Embryonic facial prominence (tissue), 1 donor: ENCODE results near the gene FLNB.

Source experiments
- DNase-seq: peaks from one replicate; pipeline ENCODE4 v3.0.0-alpha.2; 2016; ENCODE audit errors: extremely low spot score

The FLNB gene

DNA sequence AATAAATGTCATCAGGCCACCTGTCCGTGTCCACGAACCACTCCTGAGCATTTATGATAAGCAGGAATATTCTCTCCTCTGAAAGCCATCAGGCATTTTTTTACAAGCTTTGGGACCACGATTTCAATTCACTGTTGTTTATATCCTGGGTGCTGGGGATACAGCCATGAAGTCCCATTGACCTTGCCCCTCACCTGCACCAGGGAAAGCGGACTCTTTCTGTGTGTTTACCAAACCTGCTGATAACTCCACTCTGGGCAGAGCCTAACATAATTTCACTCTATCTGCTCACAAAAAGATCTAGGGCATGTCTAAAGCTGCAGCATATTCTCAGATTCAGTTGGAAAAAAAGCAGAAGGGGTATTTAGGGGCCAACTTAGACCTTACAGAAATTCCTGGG, 197.8 kb downstream of the FLNB start:
- DNase-seq = no peak

DNA sequence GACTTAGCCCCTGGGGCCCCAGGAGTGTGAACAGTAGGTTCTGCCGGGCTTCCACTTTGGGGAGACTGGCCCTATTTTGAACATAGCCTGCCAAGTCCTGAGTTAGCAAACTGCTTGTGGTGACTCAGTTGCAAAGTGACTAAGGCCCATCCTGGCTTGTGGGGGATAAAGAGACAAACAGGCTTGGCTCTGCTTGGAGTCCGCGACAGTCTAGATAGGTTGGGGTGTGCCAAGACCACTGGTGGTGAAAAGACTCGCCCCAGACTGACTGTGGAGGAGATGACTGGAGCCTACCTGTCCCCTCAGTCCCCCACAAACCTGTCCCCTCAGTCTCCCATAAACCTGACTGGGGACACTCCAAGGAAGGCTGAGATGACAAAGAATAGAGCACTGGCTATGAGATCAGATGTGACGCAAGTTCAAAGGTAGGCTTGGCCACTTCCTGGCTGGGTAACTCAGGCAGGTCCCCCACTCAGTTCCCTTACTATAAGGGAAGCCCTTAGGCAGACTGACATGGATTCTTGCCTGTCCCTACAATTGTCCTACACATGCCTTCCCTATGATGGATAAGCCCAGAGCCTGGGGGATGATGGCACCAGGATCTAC, 198.3 kb downstream of the FLNB start:
- no peak for DNase-seq

DNA sequence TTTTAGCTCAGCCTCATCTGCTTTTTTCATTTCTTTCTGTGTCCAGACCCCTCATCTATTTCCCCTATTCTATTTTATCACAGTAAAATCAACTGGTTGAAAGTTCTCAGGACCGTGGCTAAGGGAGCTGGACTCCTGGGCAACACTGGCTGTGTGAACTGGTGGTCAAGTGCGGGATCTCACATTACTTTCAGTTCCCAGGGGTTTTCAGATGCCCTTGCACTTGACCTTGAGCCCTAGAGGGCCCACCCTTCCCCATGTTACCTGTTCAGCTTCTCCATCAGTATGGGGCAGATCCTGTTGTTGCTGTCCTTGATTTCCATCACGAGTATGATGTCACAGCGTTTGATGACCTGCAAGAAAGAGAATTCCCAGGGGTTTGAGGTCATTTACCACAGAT, 199.7 kb downstream of the FLNB start:
- no peak for DNase-seq

DNA sequence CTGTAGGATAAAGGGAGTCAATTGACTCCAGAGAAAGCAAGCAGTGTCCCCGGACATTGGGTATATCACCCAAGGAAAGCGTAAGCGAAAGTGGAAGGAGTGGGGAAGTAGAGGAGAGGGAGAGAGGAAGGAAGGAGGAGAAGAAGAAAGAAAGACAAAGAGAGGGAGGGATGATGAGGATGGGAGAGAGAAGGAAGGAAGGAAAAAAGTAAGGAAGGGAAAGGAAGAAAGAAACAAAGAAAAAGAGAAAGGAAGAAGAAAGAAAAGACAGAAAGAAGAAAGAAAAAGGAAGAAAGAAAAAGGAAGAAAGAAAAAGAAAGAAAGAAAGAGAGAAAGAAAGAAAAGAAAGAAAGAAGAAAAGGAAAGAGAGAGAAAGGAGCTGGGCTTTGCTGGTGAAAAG, 201.7 kb downstream of the FLNB start:
- no peak for DNase-seq

DNA sequence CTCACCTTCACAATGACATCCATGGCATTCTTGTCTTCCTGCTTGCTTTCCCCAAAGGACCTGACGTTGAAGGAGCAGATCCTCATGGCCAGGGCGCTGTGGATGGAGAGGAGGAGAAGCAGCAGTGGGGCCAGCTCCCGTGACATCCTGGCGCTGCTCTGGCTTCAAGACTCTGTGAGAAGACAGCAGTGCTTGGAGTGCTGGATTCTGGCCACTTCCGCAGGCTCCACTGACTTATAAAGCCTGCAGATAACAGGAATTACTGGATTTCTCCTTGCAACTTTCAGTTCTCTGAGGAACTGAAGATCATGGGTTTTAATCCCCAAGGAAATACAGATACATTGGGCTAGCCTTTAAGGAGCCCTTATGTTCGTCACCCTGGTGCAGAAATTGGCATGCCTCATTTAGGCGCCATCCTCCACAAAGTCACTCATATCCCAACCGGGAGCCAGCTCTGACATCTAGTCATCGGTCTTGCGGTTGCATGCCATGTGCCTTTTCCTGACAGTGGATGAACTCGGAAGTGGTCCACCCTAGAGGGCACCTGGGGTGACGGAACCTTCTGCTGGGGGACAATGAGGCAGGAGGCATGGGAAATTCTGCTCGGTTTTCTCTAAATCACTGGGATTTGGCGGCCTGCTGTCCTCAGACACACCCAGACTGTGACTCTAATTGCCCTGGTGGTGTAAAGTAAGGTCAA, 202.7 kb downstream of the FLNB start, which contains the start of gene DNASE1L3:
DNASE1L3 (minus strand) TSS at position 212 of the 700 bp plus-strand sequence; CDS start at position 146, 66 bp downstream.
- DNase-seq = no peak

DNA sequence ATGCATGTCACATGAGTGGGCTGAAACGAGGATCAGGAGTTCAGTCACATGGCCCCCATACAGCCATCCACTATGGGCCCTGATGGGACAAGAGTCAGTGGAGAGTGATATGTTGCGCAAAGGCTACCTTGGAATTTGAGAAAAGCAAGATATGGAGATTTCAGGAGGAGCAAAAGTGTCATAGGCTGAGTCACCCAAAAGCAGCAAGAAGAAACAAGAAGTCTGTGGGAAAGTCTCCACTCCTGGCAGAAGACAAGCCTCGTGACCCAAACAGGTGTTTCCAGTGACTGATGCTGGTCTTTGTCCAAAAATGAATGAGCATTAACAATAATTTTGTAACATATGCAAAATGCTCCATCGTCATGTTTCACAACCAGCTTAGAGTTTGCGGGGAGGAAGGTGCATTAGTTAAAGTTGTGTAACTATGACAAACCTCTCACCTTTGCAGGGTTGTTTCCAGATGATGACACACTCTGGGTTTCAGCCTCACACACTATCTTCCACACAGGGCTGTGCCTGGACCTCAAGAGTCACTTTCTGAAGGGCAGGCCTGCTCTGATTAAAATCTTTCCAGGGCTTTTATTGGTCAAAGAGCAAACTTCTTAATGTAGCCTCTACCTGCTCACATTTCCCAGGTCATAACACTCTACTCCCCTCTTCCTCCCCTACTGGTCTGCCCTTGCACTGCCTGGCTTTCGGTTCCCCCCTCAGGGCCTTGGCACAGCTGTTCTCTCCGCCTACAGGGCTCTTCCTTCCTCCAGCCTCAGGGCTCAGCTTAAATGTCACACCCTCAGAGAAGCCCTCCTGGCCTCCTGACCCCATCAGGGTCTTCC, 206.5 kb downstream of the FLNB start:
- DNase-seq = no peak

DNA sequence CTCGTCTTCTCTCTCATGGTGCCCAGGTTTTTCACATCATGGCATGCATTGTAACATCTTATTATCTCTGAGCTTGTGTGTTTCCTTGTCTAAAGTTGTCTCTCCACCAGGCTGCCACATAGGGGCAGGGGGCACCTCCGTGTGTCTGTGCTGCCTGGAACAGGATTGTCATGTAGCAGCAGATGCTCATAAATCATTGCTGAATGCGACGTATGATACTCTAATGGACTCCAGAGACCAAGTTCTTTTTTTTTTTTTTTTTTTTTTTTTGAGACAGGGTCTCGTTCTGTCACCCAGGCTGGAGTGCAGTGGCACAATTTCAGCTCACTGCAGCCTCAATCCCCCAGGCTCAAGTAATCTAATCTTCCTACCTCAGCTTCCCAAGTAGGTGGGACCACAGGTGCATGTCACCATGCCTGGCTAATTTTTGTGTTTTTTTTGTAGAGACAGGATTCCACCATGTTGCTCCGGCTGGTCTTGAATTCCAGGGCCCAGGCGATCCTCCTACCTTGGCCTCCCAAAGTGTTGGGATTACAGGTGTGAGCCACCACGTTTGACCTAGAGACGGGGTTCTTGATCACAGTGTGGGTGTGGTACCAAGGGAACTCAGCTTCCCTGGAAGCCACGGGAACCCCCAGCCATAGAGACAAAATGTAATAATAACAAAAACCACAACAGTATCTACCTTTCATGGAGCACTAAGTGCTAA, 207.2 kb downstream of the FLNB start:
- no peak for DNase-seq

DNA sequence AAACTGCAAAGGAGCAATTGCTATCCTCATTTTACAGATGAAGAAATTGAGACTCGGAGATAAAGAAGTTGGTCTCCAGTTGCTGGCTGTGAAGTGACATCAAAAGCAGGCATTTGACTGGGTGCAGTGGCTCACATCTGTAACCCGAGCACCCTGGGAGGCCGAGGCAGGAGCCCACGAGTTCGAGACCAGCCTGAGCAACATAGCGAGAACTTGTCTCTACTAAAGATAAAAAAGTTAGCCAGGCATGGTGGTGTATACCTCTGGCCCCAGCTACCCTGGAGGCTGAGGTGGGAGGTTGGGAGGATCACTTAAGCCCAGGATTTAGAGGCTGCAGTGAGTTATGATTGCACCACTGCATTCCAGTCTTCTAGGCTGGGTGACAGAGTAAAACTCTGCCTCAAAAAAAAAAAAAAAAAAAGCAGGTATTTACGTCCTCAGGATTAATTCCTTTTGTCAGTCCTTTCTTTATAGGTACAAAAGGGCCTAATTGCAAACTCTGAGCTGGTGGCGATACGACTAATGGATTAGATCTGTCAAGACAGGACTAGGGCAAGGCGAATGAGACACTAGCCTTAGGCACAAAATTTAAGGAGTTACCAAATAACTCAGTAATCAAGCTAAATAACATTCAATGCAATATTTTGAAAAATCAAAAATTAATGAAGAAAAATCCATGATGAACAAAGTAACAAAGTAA, 208.4 kb downstream of the FLNB start:
- no peak for DNase-seq

DNA sequence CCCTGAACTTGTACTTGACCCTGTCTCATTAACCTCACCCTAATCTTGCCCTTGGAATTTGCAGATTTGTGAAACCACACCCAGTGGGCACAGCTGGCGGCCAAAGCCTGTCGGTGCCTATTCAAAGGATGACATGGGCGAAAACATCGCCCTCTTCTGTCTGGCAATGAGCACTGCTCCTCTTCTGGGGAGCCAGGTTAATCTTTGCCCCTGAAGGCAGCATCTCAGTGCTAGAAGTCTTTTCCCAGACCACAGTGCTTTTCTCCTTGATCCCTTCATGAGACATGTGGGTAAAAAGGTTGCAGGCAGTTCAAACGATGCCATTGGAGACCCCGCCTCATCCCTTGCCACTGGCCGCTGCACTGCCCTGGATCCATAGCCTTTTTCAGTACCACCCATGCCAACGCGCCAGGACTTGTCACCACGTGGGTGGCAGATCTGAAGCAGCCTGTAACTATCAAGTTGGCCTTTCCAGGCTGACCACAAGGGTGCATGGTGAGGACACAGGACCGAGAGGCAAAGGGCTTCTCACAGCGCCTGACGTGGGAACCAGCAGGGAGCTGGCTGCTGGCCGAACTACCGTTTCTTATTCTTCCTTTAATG, 209.1 kb downstream of the FLNB start:
- no peak for DNase-seq

DNA sequence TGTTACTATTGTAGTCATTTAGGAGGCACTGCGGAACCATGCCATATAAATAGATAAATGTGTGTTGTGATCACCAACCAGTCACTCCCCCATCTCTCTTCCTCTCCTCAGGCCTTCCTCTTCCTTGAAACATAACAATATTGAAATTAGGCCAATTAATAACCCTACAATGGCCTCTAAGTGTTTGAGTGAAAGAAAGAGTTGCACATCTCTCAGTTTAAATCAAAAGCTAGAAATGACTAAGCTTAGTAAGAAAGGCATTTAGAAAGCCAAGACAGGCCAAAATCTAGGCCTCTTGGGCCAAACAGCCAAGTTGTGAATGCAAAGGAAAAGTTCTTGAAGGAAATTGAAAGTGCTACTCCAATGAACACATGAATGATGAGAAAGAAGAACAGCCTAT, 210.7 kb downstream of the FLNB start:
- DNase-seq = no peak
